Heart right ventricle (tissue), 16 donors: ENCODE measurements around the gene GCH1. TPM values are rescaled to one million over a fixed set of nuclear protein-coding genes. Genes with fewer than 3 reads are reported as not detected.
"Not testable (repeated sequence)": the region's sequence is repeated elsewhere in the genome, so short reads cannot be mapped to it uniquely, and the experiment has no call there.

Experiments used
- ATAC-seq, 8 donors: fragments of 200-7000 bp; cut with Tn5 transposase; one replicate each; pipeline ENCODE4 v1.9.1; 2020; ENCODE audit warnings: mild to moderate bottlenecking in 8 of 8, moderate library complexity in 8 of 8, moderate number of reproducible peaks in 1 of 8
- DNase-seq, 2 donors: peaks; one replicate each; pipeline ENCODE4 v3.0.0-alpha.2; 2020
- H3K27ac ChIP-seq, 10 donors: fragments of 200-600 bp; sonication (generic) in 2 of 10; one replicate each; pipeline versions ENCODE4 v1.5.0 to v1.8.0; 2020 to 2022; ENCODE audit warnings: mild to moderate bottlenecking in 3 of 10
- H3K27me3 ChIP-seq, 7 donors: fragments of 200-600 bp; one replicate each; pipeline ENCODE4 v1.8.0; 2021 to 2022; ENCODE audit warnings: mild to moderate bottlenecking in 2 of 7
- H3K36me3 ChIP-seq, 9 donors: fragments of 200-600 bp; sonication (generic) in 1 of 9; one replicate each; pipeline versions ENCODE4 v1.5.0 to v1.8.0; 2020 to 2022; ENCODE audit warnings: mild to moderate bottlenecking in 2 of 9
- H3K4me1 ChIP-seq, 9 donors: fragments of 200-600 bp; sonication (generic) in 1 of 9; one replicate each; pipeline versions ENCODE4 v1.5.0 to v1.8.0; 2020 to 2022; ENCODE audit warnings: mild to moderate bottlenecking in 4 of 9
- H3K4me3 ChIP-seq, 10 donors: fragments of 200-600 bp; sonication (generic) in 2 of 10; one replicate each; pipeline versions ENCODE4 v1.5.0 to v1.8.0; 2020 to 2022; ENCODE audit warnings: mild to moderate bottlenecking in 7 of 10, moderate library complexity in 2 of 10
- H3K9me3 ChIP-seq, 11 donors: fragments of 200-600 bp in 10 of 11; sonication (generic) in 2 of 11; one replicate each; pipeline versions ENCODE4 v1.5.0 to v1.8.0; 2013 to 2022; ENCODE audit warnings: mild to moderate bottlenecking in 2 of 11, control low read depth in 1 of 11, moderate library complexity in 1 of 11
- CTCF ChIP-seq, 9 donors: fragments of 200-600 bp; sonication (generic) in 2 of 9; IDR thresholded peaks; one replicate each; pipeline versions ENCODE4 v1.5.0 to v1.8.0; 2021 to 2022; ENCODE audit warnings: antibody characterized with exemption in 9 of 9, mild to moderate bottlenecking in 5 of 9, moderate library complexity in 1 of 9
- WGBS, 2 donors: extraction: QIAGEN DNeasy Blood & Tissue Kit; methylation state at CpG; one replicate each; pipeline ENCODE4 v1.1.7; 2013; ENCODE audit warnings: inconsistent platforms in 1 of 2; 5-methylcytosine and 5-hydroxymethylcytosine counted together
- intact Hi-C, 10 donors: fragments of 100-400 bp; cut with DNase I; formaldehyde crosslinking; loops; one replicate each; pipeline versions ENCODE4 v1.11.1 to v1.14.2; 2022
- polyA plus RNA-seq, 2 donors: library from polyadenylated mRNA; stranded (reverse); fragments of 200-250 nt; gene quantifications; one replicate each; pipeline ENCODE4 v1.2.3, GENCODE V29; 2013
- total RNA-seq, 10 donors: library from RNA; stranded (reverse); fragmentation: NEBNext Ultra II Directional in 3 of 10; extraction: Animal tissue kit (Norgen Biotek cat#: 25700) in 3 of 10; gene quantifications; one replicate each; pipeline versions ENCODE4 v1.2.1 to v1.2.4, GENCODE V29; 2021 to 2023
- donor health status: Arrhythmogenic right ventricular cardiomyopathy.
- donor health status: ischemic (EF 13 %, LVEDD 7.1; RV severe dilation, severe dysfunction).
- donor health status: healthy with polysubstance abuse.
- donor health status: DM: no; HTN: yes; CAD: no.
- donor health status: DM: no; HTN: no; CAD: no.
- donor health status: ischemic (EF 25% LVEDD 6.9; RV normal size, moderate dysfunction).
- donor health status: ischemic (EF 25% LVEDD 5.7; RV mildly dilated, moderate dysfunction).
- donor health status: healthy.
- donor health status: DM: yes; HTN: yes; CAD: no.
- donor health status: Ischemic cardiomyopathy.
- donor health status: ischemic (EF 35%, LVEDD 5.7; RV mildly dilated, moderate dysfunction).
- donor health status: nonischemic (EF 11% LVEDD 7.7; RV severe dilation, severe dysfunction).
- donor health status: DM: yes; HTN: yes; CAD: no.
- donor health status: PGD.
- donor health status: ischemic (EF 29% LVEDD 5.4; RV normal size, mild dysfunction).
- donor health status: nonischemic (EF 23%, LVEDD 6.1; RV moderate dilation, normal function).

The GCH1 gene
- total and polyA plus RNA-seq, 12 donors: 1.0 to 11.0 (median 2.7) TPM

GRCh38 chr14:54899573-54899972 is 3.1 kb downstream of the GCH1 start:
- DNase-seq (no peak), ATAC-seq (no peak)
- intact Hi-C loops: loop anchor here in 4 of 10 donors (5.0 to 10.0 kb wide), 4 partner anchors 92 to 337 kb away; partner anchors contain the start of gene SAMD4A (in 3 of the 4)
- Histone ChIP-seq H3K9me3 (no peaks in the 10 kb centered on the region), H3K36me3 (no peaks in the 10 kb centered on the region), H3K4me1 (peaks cover 0 to 26% (median 10%) of the 10 kb centered on the region in 9 donors), H3K27me3 (no peaks in the 10 kb centered on the region), H3K4me3 (no peak overlapping the region), H3K27ac (no peak overlapping the region)
- TF ChIP-seq CTCF (IDR thresholded peaks at IDR 0.05): no peak
- WGBS, 2 donors: 95% methylated on average over 5 of the region's 5 CpGs

GRCh38 chr14:54897809-54898555 is 4.6 kb downstream of the GCH1 start:
- not testable (repeated sequence) for H3K27me3 ChIP-seq, H3K36me3 ChIP-seq, ATAC-seq, H3K4me3 ChIP-seq, H3K27ac ChIP-seq, DNase-seq, H3K9me3 ChIP-seq
- WGBS, 2 donors: 97 to 98% methylated on average over 5 of the region's 5 CpGs
- intact Hi-C loops: loop anchor here in 4 of 10 donors (5.0 to 10.0 kb wide), 4 partner anchors 91 to 336 kb away; partner anchors contain the start of gene SAMD4A (in 3 of the 4)
- H3K4me1 ChIP-seq: peaks cover 0 to 22% (median 8%) of the 10 kb centered on the region in 9 donors

DNA sequence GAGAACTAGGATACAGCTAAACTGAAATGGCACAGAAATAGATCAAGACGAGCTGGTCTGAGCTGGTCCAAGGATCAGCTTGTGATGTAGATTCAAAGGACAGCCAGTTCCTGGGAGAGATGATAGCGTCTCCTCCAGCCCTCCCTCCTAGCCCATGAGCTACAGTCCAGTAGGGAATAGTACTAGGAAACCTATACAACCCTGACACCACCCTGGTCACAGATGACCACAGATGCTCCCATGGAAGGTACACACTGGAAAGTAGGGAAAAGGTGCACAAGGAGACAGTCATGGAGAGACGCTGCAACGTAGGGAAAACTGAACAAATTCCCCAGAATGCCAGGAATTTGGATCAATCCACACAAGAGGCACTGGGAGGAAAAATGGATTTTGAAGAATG is 6.9 kb downstream of the GCH1 start:
- Histone ChIP-seq H3K9me3 (no peaks in the 10 kb centered on the region), H3K4me1 (peaks cover 0 to 19% (median 0%) of the 10 kb centered on the region in 9 donors), H3K36me3 (no peaks in the 10 kb centered on the region), H3K27ac (no peak overlapping the region), H3K27me3 (no peaks in the 10 kb centered on the region), H3K4me3 (no peak overlapping the region)
- ATAC-seq: peak in 1 of 8 donors; percentile 39
- intact Hi-C loops: loop anchor here in 4 of 10 donors (5.0 to 10.0 kb wide), 4 partner anchors 88 to 333 kb away; partner anchors contain the start of gene SAMD4A (in 3 of the 4)
- DNase-seq: no peak
- WGBS, 2 donors: 67 to 81% methylated on average over 4 of the region's 4 CpGs
- TF ChIP-seq CTCF (IDR thresholded peaks at IDR 0.05): no peak

GRCh38 chr14:54894995-54895394 is 7.6 kb downstream of the GCH1 start:
- H3K27me3 ChIP-seq: no peaks in the 10 kb centered on the region
- intact Hi-C loops: loop anchor here in 6 of 10 donors (5.0 to 10.0 kb wide), 4 partner anchors 88 to 333 kb away; partner anchors contain the start of gene SAMD4A (in 3 of the 6)

More at GRCh38 chr14:54894995-54895394, 7.6 kb downstream of the GCH1 start:
- Histone ChIP-seq H3K36me3 (no peaks in the 10 kb centered on the region), H3K27ac (no peak overlapping the region), H3K4me3 (no peak overlapping the region), H3K9me3 (no peaks in the 10 kb centered on the region), H3K4me1 (peaks cover 0 to 19% (median 0%) of the 10 kb centered on the region in 9 donors)
- TF ChIP-seq CTCF (IDR thresholded peaks at IDR 0.05): no peak
- DNase-seq: no peak
- WGBS, 2 donors: 79 to 85% methylated on average over 3 of the region's 3 CpGs
- no peak for ATAC-seq
